A673 (cell line): ENCODE measurements around the gene OSBPL6. TPM values are rescaled to one million over a fixed set of nuclear protein-coding genes. Genes with fewer than 3 reads are reported as not detected.

Experiments used
- BruUV-seq: library from RNA; stranded (reverse); fragments of 400-500 nt; replicated peaks from 2 replicates; lab custom pipeline; 2021; lab: Mats Ljungman, UMichigan
- CTCF ChIA-PET: fragments of 300-600 bp; sonication (Branson Sonifier 250); formaldehyde crosslinking; loops from one replicate; lab custom pipeline; 2022; ENCODE audit warnings: antibody characterized with exemption; lab: Charles Lee
- POLR2A ChIA-PET: fragments of 300-600 bp; sonication (Branson Sonifier 250); formaldehyde crosslinking; loops from one replicate; lab custom pipeline; 2022; ENCODE audit warnings: antibody characterized with exemption; ENCODE audit not compliant: low non-redundant PET; lab: Charles Lee
- DNase-seq: peaks from one replicate; pipeline ENCODE4 v3.0.0-alpha.2; 2015; ENCODE audit warnings: low spot score
- H3K27ac ChIP-seq: fragments of 200-600 bp; sonication (generic); 2 replicates; pipeline ENCODE4 v1.5.1; 2016; ENCODE audit warnings: mixed run types, low read depth, mild to moderate bottlenecking, mixed read lengths, antibody characterized with exemption, low read length; ENCODE audit not compliant: poor library complexity, severe bottlenecking
- H3K27me3 ChIP-seq: fragments of 200-600 bp; sonication (generic); replicated peaks from 2 replicates; pipeline ENCODE4 v1.6.1; 2017; ENCODE audit warnings: mixed run types, low read depth, mild to moderate bottlenecking, mixed read lengths, antibody characterized with exemption, low read length; ENCODE audit not compliant: insufficient read depth, poor library complexity
- H3K36me3 ChIP-seq: fragments of 200-600 bp; sonication (generic); 2 replicates; pipeline ENCODE4 v1.6.1; 2016; ENCODE audit warnings: mixed run types, mild to moderate bottlenecking, mixed read lengths, antibody characterized with exemption, low read length; ENCODE audit not compliant: insufficient read depth, poor library complexity, severe bottlenecking
- H3K4me1 ChIP-seq: fragments of 200-600 bp; sonication (generic); 2 replicates; pipeline ENCODE4 v1.6.1; 2017; ENCODE audit warnings: mixed run types, mild to moderate bottlenecking, mixed read lengths, antibody characterized with exemption, low read length; ENCODE audit not compliant: insufficient read depth, poor library complexity, severe bottlenecking
- H3K4me3 ChIP-seq: fragments of 200-600 bp; sonication (generic); 2 replicates; pipeline ENCODE4 v1.5.1; 2016; ENCODE audit warnings: low read depth, mixed run types, mild to moderate bottlenecking, mixed read lengths, low read length; ENCODE audit not compliant: poor library complexity, severe bottlenecking
- H3K9me3 ChIP-seq: fragments of 200-600 bp; sonication (generic); 2 replicates; pipeline ENCODE4 v1.6.1; 2016; ENCODE audit warnings: mixed run types, low read depth, mild to moderate bottlenecking, mixed read lengths, antibody characterized with exemption, low read length; ENCODE audit not compliant: poor library complexity, severe bottlenecking
- EZH2 ChIP-seq: fragments of 200-600 bp; sonication (generic); IDR thresholded peaks from 2 replicates; pipeline ENCODE4 v1.6.1; 2017; ENCODE audit warnings: borderline replicate concordance, low read depth, mild to moderate bottlenecking, mixed read lengths, antibody characterized with exemption, low read length; ENCODE audit not compliant: poor library complexity, severe bottlenecking
- intact Hi-C: fragments of 100-400 bp; cut with micrococcal nuclease; formaldehyde crosslinking; loops from one replicate; pipeline ENCODE4 v1.10.0; 2022; ENCODE audit not compliant: unreplicated experiment
- total RNA-seq: library from RNA; stranded (reverse); gene quantifications from 2 replicates; pipeline ENCODE4 v1.2.3, GENCODE V29; 2021
- TF ChIP-seq, protein P1 (sequence below): fragments of 300-800, 200-600 bp; sonication (generic); conservative IDR thresholded peaks from 2 replicates; pipeline ENCODE4 v1.5.1; 2017; ENCODE audit warnings: low read depth, mild to moderate bottlenecking, antibody characterized with exemption, low read length, moderate library complexity, mixed read lengths

The OSBPL6 gene
- total RNA-seq, 1 experiment from 2014 or later = 19.3 TPM

- no peaks in the 10 kb centered on the region for H3K27me3 ChIP-seq
- ChIA-PET CTCF (no interaction called here), POLR2A (no interaction called here)
- H3K4me1 ChIP-seq = no peaks in the 10 kb centered on the region
- intact Hi-C loops = loop anchor here (10.0 kb wide), 1 partner anchor 1739 kb away; no protein-coding TSS in a partner anchor
- TF ChIP-seq, protein P1, sequence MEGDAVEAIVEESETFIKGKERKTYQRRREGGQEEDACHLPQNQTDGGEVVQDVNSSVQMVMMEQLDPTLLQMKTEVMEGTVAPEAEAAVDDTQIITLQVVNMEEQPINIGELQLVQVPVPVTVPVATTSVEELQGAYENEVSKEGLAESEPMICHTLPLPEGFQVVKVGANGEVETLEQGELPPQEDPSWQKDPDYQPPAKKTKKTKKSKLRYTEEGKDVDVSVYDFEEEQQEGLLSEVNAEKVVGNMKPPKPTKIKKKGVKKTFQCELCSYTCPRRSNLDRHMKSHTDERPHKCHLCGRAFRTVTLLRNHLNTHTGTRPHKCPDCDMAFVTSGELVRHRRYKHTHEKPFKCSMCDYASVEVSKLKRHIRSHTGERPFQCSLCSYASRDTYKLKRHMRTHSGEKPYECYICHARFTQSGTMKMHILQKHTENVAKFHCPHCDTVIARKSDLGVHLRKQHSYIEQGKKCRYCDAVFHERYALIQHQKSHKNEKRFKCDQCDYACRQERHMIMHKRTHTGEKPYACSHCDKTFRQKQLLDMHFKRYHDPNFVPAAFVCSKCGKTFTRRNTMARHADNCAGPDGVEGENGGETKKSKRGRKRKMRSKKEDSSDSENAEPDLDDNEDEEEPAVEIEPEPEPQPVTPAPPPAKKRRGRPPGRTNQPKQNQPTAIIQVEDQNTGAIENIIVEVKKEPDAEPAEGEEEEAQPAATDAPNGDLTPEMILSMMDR = no peak
- no peak for TF ChIP-seq EZH2
- no peaks in the 10 kb centered on the region for H3K36me3 ChIP-seq
- H3K9me3 ChIP-seq = no peaks in the 10 kb centered on the region
- BruUV-seq = no TSS peak
- no peak overlapping the region for H3K4me3 ChIP-seq
- no peak overlapping the region for H3K27ac ChIP-seq
- DNase-seq = no peak
Measured at GRCh38 chr2:178233428-178233827, 39.1 kb downstream of the OSBPL6 start.

- Histone ChIP-seq H3K4me1 (no peaks in the 10 kb centered on the region), H3K27me3 (no peaks in the 10 kb centered on the region), H3K9me3 (no peaks in the 10 kb centered on the region), H3K4me3 (no peak overlapping the region), H3K27ac (no peak overlapping the region), H3K36me3 (no peaks in the 10 kb centered on the region)
- intact Hi-C loops = loop anchor here (10.0 kb wide), 1 partner anchor 1740 kb away; no protein-coding TSS in a partner anchor
- ChIA-PET CTCF (no interaction called here), POLR2A (no interaction called here)
- BruUV-seq = no TSS peak
- DNase-seq = no peak
- no peak for TF ChIP-seq EZH2
- TF ChIP-seq, protein P1 = no peak
Measured at GRCh38 chr2:178234648-178235047, 40.3 kb downstream of the OSBPL6 start.

- H3K9me3 ChIP-seq = no peaks in the 10 kb centered on the region
- H3K4me3 ChIP-seq = no peak overlapping the region
- POLR2A ChIA-PET = no interaction called here
- no peak for TF ChIP-seq EZH2
- TF ChIP-seq, protein P1 = no peak
- no peaks in the 10 kb centered on the region for H3K27me3 ChIP-seq
- H3K36me3 ChIP-seq = no peaks in the 10 kb centered on the region
- DNase-seq = no peak
- H3K4me1 ChIP-seq = peaks cover 12% of the 10 kb centered on the region
- no peak overlapping the region for H3K27ac ChIP-seq
- intact Hi-C loops = loop anchor here (10.0 kb wide), 1 partner anchor 1743 kb away; no protein-coding TSS in a partner anchor
- BruUV-seq = no TSS peak
- CTCF ChIA-PET = no interaction called here
Measured at GRCh38 chr2:178237488-178238153, 43.3 kb downstream of the OSBPL6 start.
